HFF-Myc (cell line): ENCODE results near the gene WSB1.

Source experiments
- DNase-seq: peaks from one replicate; pipeline ENCODE4 v3.0.0-alpha.2; 2011; ENCODE audit warnings: low read depth; ENCODE audit errors: extremely low read depth
- H3K4me3 ChIP-seq: replicated peaks from 2 replicates; pipeline ENCODE4 v1.5.1; 2011; ENCODE audit warnings: low read depth, mild to moderate bottlenecking, control low read depth, low read length
- CTCF ChIP-seq: IDR thresholded peaks from 2 replicates; pipeline ENCODE4 v1.5.1; 2012; ENCODE audit warnings: mild to moderate bottlenecking, low read depth, low read length, control low read depth; ENCODE audit errors: missing control alignments

WSB1 gene

GRCh38 chr17:27289856-27290255 is 4.1 kb upstream of the WSB1 start:
- DNase-seq: no peak

GRCh38 chr17:27290916-27291598 is 2.9 kb upstream of the WSB1 start:
- H3K4me3 ChIP-seq: no peak overlapping the region
- no peak for DNase-seq
- TF ChIP-seq CTCF: no peak

More at GRCh38 chr17:27289856-27290255, 4.1 kb upstream of the WSB1 start:
- H3K4me3 ChIP-seq: no peak overlapping the region
- TF ChIP-seq CTCF: no peak

- peak overlapping the region; percentile 64 for H3K4me3 ChIP-seq
- DNase-seq: no peak
- TF ChIP-seq CTCF: no peak
Observed at GRCh38 chr17:27293359-27293897, 486 bp upstream of the WSB1 start.

GRCh38 chr17:27294689-27295630 is 1.0 kb downstream of the WSB1 start:
- H3K4me3 ChIP-seq: peak overlapping the region; percentile 64
- DNase-seq: peak; percentile 54
- no peak for TF ChIP-seq CTCF

GRCh38 chr17:27295945-27296344 is 2.0 kb downstream of the WSB1 start:
- DNase-seq: no peak
- TF ChIP-seq CTCF: no peak
- peak overlapping the region; percentile 64 for H3K4me3 ChIP-seq

GRCh38 chr17:27296428-27296979 is 2.6 kb downstream of the WSB1 start:
- H3K4me3 ChIP-seq: peak overlapping the region; percentile 64
- DNase-seq: no peak
- no peak for TF ChIP-seq CTCF
